ENCODE measurements around the gene RAET1G.

DNA sequence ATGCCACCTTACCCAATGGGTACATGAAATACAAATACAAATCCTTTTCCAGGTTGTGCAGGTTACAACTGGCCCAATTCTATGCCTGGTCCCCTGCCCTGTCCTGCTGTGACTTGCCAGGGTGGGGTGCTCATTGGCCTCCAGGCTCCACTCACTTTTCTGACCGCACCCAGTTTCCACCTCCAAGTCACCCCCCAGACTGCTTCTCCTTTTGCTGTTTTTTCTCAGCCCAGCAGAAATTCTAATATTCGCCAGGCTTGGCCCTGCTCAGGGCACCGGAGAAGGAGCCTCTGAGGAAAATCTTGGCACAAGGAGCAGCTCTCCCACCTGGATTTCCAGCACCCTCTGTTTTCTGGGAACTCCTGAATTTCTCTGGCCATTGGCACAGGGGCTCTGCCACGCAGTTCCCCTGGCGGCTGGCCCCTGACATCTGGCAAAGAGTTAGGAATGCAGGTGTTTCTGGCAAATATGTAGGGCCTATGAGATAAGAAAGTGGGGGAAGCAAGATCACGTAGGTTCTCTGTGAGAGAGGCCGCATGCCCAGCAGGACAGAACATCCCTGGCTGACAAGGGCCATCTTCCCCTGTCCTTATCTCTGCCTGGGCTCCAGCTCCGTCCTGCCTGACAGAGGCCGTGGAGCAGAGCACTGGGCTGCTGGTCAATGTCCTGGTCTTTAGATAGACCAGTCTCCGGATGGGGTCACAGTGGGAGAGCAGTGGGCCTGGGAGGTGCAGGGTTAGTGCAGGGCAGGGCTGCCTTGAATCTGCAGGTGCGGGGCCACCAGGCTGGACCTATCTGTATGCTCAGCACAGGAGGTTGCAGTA, 22.1 kb downstream of the RAET1G start:
- TF ChIP-seq, protein P1, sequence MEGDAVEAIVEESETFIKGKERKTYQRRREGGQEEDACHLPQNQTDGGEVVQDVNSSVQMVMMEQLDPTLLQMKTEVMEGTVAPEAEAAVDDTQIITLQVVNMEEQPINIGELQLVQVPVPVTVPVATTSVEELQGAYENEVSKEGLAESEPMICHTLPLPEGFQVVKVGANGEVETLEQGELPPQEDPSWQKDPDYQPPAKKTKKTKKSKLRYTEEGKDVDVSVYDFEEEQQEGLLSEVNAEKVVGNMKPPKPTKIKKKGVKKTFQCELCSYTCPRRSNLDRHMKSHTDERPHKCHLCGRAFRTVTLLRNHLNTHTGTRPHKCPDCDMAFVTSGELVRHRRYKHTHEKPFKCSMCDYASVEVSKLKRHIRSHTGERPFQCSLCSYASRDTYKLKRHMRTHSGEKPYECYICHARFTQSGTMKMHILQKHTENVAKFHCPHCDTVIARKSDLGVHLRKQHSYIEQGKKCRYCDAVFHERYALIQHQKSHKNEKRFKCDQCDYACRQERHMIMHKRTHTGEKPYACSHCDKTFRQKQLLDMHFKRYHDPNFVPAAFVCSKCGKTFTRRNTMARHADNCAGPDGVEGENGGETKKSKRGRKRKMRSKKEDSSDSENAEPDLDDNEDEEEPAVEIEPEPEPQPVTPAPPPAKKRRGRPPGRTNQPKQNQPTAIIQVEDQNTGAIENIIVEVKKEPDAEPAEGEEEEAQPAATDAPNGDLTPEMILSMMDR (IDR thresholded peaks at IDR 0.05) = no peak
- no peak for TF ChIP-seq POLR2A (IDR thresholded peaks at IDR 0.05)
- no peak for TF ChIP-seq POLR2AphosphoS5 (IDR thresholded peaks at IDR 0.05)
